Upper lobe of right lung (tissue), 1 donor: ENCODE measurements around the gene PHF2. TPM values are rescaled to one million over a fixed set of nuclear protein-coding genes. Genes with fewer than 3 reads are reported as not detected.
"Not testable (repeated sequence)": the region's sequence is repeated elsewhere in the genome, so short reads cannot be mapped to it uniquely, and the experiment has no call there.

Experiments
- ATAC-seq: fragments of 200-7000 bp; cut with Tn5 transposase; one replicate; pipeline ENCODE4 v1.9.1; 2020; ENCODE audit warnings: mild to moderate bottlenecking, moderate library complexity
- DNase-seq: peaks from one replicate; pipeline ENCODE4 v3.0.0-alpha.2; 2020
- H3K27ac ChIP-seq: fragments of 200-600 bp; one replicate; pipeline ENCODE4 v1.8.0; 2022
- H3K27me3 ChIP-seq: fragments of 200-600 bp; one replicate; pipeline ENCODE4 v1.8.0; 2022; ENCODE audit warnings: mild to moderate bottlenecking
- H3K36me3 ChIP-seq: fragments of 200-600 bp; one replicate; pipeline ENCODE4 v1.8.0; 2022
- H3K4me1 ChIP-seq: fragments of 200-600 bp; one replicate; pipeline ENCODE4 v1.8.0; 2022
- H3K4me3 ChIP-seq: fragments of 200-600 bp; one replicate; pipeline ENCODE4 v1.8.0; 2022; ENCODE audit warnings: mild to moderate bottlenecking
- H3K9me3 ChIP-seq: fragments of 200-600 bp; one replicate; pipeline ENCODE4 v1.8.0; 2022
- intact Hi-C: fragments of 100-400 bp; cut with DNase I; formaldehyde crosslinking; loops from one replicate; pipeline ENCODE4 v1.11.0; 2022
- total RNA-seq: library from RNA; stranded (reverse); fragmentation: NEBNext Ultra II Directional; extraction: Animal tissue kit (Norgen Biotek cat#: 25700); gene quantifications from one replicate; pipeline ENCODE4 v1.2.1, GENCODE V29; 2021
- TF ChIP-seq, protein P1 (sequence below): fragments of 200-600 bp; IDR thresholded peaks from one replicate; pipeline ENCODE4 v1.8.0; 2022; ENCODE audit warnings: antibody characterized with exemption
- donor health status: DM: no; HTN: yes; CAD: no; lungs with severe emphysema.

The PHF2 gene
- total RNA-seq, 1 donor from 2014 or later: 37.0 TPM

GRCh38 chr9:93664549-93665120 lies 88.3 kb downstream of the PHF2 start:
- TF ChIP-seq, protein P1, sequence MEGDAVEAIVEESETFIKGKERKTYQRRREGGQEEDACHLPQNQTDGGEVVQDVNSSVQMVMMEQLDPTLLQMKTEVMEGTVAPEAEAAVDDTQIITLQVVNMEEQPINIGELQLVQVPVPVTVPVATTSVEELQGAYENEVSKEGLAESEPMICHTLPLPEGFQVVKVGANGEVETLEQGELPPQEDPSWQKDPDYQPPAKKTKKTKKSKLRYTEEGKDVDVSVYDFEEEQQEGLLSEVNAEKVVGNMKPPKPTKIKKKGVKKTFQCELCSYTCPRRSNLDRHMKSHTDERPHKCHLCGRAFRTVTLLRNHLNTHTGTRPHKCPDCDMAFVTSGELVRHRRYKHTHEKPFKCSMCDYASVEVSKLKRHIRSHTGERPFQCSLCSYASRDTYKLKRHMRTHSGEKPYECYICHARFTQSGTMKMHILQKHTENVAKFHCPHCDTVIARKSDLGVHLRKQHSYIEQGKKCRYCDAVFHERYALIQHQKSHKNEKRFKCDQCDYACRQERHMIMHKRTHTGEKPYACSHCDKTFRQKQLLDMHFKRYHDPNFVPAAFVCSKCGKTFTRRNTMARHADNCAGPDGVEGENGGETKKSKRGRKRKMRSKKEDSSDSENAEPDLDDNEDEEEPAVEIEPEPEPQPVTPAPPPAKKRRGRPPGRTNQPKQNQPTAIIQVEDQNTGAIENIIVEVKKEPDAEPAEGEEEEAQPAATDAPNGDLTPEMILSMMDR: no peak
- Histone ChIP-seq H3K4me1 (no peaks in the 10 kb centered on the region), H3K27me3 (no peaks in the 10 kb centered on the region), H3K4me3 (no peak overlapping the region), H3K36me3 (peaks cover 48% of the 10 kb centered on the region), H3K9me3 (no peaks in the 10 kb centered on the region), H3K27ac (no peak overlapping the region)
- intact Hi-C loops: no loop called here
- ATAC-seq: no peak
- no peak for DNase-seq

DNA sequence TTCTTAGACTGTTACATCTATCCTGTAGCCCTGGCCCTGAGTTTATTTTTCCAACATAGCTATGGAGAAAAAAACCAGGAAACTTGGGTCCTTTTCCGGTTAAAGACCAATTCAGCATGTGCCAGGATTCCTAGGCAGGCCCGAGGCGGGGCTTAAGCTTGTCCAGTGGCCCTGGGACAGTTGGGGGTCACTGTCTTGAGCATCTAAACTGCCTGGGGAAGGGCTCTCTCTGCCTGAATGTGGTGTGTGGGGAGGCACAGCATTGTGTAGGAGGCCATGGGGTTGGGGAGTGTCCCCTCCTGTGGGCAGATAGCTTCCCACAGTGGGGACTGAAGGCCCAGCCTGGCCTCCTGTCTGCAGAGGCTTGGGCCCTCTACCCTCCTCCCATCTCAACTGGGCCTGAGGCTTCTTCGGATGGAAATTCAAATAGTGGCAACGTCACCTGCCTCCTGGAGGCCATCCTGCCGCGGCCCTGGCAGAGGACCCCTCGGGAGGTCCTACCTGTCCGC lies 88.8 kb downstream of the PHF2 start:
- Histone ChIP-seq H3K27ac (no peak overlapping the region), H3K36me3 (peaks cover 44% of the 10 kb centered on the region), H3K9me3 (no peaks in the 10 kb centered on the region), H3K27me3 (no peaks in the 10 kb centered on the region), H3K4me3 (no peak overlapping the region), H3K4me1 (no peaks in the 10 kb centered on the region)
- DNase-seq (peak; percentile 56), ATAC-seq (no peak)
- intact Hi-C loops: no loop called here
- TF ChIP-seq, protein P1: no peak

DNA sequence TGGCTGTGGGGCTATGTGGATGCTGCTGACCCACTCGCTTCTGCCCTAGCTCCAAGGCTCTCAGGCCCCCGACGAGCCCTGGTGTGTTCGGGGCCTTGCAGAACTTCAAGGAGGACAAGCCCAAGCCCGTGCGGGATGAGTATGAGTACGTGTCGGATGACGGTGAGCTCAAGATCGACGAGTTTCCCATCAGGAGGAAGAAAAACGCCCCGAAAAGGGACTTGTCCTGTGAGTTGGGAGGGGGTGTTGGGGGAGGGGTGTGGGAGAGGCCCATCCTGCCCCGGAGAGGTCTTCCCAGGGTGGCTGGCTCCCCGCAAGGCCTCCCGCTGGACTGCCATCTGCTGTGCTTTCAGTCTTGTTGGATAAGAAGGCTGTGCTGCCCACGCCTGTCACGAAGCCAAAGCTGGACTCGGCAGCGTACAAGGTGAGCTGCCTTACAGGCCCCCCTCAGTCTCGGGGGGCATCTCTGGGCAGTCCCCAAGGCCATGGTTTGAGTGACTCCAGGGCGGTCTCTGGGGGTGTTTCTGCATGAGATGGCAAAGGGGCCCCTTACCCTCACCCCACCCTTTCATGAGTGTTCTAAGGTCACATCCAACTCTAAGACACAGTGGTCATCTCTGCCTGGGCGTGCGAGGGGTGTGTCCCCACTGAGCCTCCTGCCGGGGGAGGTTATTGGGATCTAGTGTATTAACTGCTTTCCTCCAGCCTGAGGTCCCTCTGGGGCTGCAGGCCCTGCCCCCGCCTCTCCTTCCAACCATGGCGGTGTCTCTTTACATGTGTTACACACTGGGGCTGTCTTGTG lies 89.5 kb downstream of the PHF2 start:
- Histone ChIP-seq H3K27me3 (no peaks in the 10 kb centered on the region), H3K9me3 (no peaks in the 10 kb centered on the region), H3K4me1 (no peaks in the 10 kb centered on the region), H3K27ac (no peak overlapping the region), H3K36me3 (peaks cover 39% of the 10 kb centered on the region), H3K4me3 (no peak overlapping the region)
- DNase-seq (peak; percentile 45), ATAC-seq (no peak)
- TF ChIP-seq, protein P1: no peak
- intact Hi-C loops: no loop called here

DNA sequence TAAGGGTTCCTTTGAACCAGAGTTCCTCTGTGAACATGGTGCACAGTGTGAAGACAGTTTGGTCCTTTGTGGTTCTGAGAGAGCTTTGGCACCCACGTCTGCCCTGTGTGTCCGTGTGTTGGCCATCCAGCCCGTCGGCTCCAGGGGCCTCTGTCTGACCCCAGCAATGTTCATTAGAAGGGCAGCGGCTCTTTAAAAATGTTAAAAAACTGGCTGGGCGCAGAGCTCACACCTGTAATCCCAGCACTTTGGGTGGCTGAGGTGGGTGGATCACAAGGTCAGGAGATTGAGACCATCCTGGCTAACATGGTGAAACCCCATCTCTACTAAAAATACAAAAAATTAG lies 90.0 kb downstream of the PHF2 start:
- H3K9me3 ChIP-seq, ATAC-seq, intact Hi-C loops, H3K4me3 ChIP-seq, H3K27ac ChIP-seq, H3K4me1 ChIP-seq, H3K27me3 ChIP-seq: not testable (repeated sequence)
- peaks cover 39% of the 10 kb centered on the region for H3K36me3 ChIP-seq
- peak; percentile 20 for DNase-seq

- Histone ChIP-seq H3K27me3 (no peaks in the 10 kb centered on the region), H3K27ac (no peak overlapping the region), H3K4me1 (no peaks in the 10 kb centered on the region), H3K9me3 (no peaks in the 10 kb centered on the region), H3K36me3 (peaks cover 39% of the 10 kb centered on the region), H3K4me3 (no peak overlapping the region)
- intact Hi-C loops: no loop called here
- DNase-seq (peak; percentile 59), ATAC-seq (no peak)
- TF ChIP-seq, protein P1: no peak
These were observed 90.6 kb downstream of the PHF2 start for GRCh38 chr9:93667006-93667405.

DNA sequence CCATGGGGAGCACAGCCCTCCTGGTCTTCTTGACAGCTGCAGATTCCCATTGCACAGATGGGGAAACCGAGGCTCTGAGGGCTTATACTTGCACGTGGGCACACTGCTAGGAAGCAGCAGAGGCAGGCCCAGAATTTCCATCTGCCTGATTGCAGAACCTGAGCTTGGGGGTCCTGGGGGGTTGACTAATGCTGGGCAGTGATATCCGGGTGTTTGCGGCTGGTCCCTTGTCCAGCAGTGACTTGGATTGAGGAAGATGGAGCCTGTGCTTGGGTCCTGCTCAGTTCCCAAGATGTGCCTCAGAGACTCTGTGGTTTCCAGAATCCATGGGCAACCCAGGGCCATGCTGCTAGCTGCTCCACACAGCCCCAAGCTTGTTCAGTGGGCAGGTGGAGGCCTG lies 91.2 kb downstream of the PHF2 start:
- intact Hi-C loops: no loop called here
- peak; percentile 20 for DNase-seq
- peaks cover 33% of the 10 kb centered on the region for H3K36me3 ChIP-seq
- ATAC-seq: no peak
- no peaks in the 10 kb centered on the region for H3K27me3 ChIP-seq
- TF ChIP-seq, protein P1: no peak
- H3K27ac ChIP-seq: no peak overlapping the region
- no peaks in the 10 kb centered on the region for H3K9me3 ChIP-seq
- no peak overlapping the region for H3K4me3 ChIP-seq
- H3K4me1 ChIP-seq: no peaks in the 10 kb centered on the region
